ENCODE measurements around the gene BNIP3.
A peak's percentile ranks its signal among the peaks of the same experiment; 100 is the strongest.

BNIP3 gene

DNA sequence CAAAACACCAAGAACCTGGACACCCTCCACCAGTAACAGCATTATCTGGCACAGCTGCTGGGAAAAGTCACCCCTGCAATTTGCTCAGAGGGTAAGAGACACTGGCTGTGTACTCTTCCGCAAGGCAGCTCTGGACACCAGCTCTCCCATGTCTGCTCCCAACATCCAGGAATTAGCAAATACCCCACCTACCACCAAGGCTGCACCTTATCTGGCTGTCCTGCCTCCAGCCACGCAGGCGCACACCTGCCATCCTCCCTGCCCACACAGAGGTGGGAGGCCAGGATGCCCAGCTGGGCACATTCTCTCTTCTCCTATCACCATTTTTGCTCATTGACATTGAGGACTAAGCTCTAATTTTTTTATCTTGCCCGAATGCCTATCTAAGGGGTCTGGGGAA is 20.3 kb upstream of the BNIP3 start:
- H3K36me3 ChIP-seq (ENCODE audit: control insufficient read depth, insufficient read depth, low read length): no peaks in the 10 kb centered on the region
- peak overlapping the region; percentile 69 for H3K9ac ChIP-seq (ENCODE audit: low read length)
- no peak overlapping the region for H3K4me3 ChIP-seq (ENCODE audit: low read depth, low read length)
- H3K4me1 ChIP-seq (ENCODE audit: control insufficient read depth, insufficient read depth, low read length): peaks cover 66% of the 10 kb centered on the region
- peak overlapping the region; percentile 56; the same call in 1 of the 2 replicates for H3K27ac ChIP-seq (ENCODE audit: low read depth, low read length)
- peaks cover 11% of the 10 kb centered on the region for H3K9me3 ChIP-seq (ENCODE audit: control insufficient read depth, insufficient read depth, low read depth, low read length)
- H3K27me3 ChIP-seq (ENCODE audit: control insufficient read depth, insufficient read depth, low read length): no peaks in the 10 kb centered on the region

GRCh38 chr10:132001238-132001972 is 19.7 kb upstream of the BNIP3 start:
- no peaks in the 10 kb centered on the region for H3K36me3 ChIP-seq (ENCODE audit: control insufficient read depth, insufficient read depth, low read length)
- H3K4me1 ChIP-seq (ENCODE audit: control insufficient read depth, insufficient read depth, low read length): peaks cover 66% of the 10 kb centered on the region
- no peak overlapping the region for H3K4me3 ChIP-seq (ENCODE audit: low read depth, low read length)
- H3K9me3 ChIP-seq (ENCODE audit: control insufficient read depth, insufficient read depth, low read depth, low read length): peaks cover 11% of the 10 kb centered on the region
- peak overlapping the region; percentile 78; the same call in 1 of the 2 replicates for H3K27ac ChIP-seq (ENCODE audit: low read depth, low read length)
- no peaks in the 10 kb centered on the region for H3K27me3 ChIP-seq (ENCODE audit: control insufficient read depth, insufficient read depth, low read length)
- H3K9ac ChIP-seq (ENCODE audit: low read length): peak overlapping the region; percentile 69

DNA sequence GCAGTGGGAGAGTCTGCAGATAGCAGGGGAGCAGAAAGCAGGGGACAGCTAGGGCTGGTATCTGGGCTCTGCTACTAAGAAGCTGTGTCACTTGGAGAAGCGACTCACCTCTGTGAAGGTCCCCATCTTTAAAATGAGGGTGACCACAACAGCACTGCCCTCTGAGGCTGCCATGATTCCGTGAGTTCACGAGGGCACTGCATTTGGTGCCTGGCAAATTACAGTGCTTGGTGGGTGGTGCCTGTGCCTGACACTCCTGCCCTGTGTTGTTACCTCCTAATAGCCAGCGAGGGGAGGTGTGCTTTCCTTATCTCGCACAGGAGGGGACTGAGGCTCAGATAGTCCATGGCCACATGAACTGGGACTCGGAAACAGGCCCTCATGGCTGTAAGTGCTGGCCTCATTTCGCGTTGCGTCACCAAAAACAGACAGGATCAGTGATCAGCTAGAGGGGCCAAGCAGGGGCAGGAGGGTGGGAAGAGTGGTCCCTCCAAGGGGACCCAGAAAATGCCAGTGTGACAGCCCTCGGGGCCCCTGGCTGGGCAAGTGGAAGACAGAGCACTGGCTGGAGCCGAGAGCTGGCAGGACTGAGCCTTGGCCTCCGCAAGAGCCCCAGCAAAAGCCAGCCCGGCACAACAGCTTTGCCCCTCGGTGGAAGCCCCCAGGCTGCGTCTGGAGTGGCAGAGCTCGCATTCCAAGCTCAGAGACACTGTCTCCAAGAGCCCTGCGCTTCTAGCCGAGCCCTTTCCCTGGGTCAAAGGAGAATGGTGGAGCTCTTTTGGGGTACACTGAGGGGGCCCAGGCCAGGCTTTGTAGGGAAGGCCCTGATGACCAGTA is 17.3 kb upstream of the BNIP3 start:
- peaks cover 66% of the 10 kb centered on the region for H3K4me1 ChIP-seq (ENCODE audit: control insufficient read depth, insufficient read depth, low read length)
- peak overlapping the region; percentile 43; the same call in 1 of the 2 replicates for H3K27ac ChIP-seq (ENCODE audit: low read depth, low read length)
- H3K36me3 ChIP-seq (ENCODE audit: control insufficient read depth, insufficient read depth, low read length): no peaks in the 10 kb centered on the region
- no peaks in the 10 kb centered on the region for H3K9me3 ChIP-seq (ENCODE audit: control insufficient read depth, insufficient read depth, low read depth, low read length)
- H3K9ac ChIP-seq (ENCODE audit: low read length): peak overlapping the region; percentile 73
- H3K4me3 ChIP-seq (ENCODE audit: low read depth, low read length): no peak overlapping the region
- no peaks in the 10 kb centered on the region for H3K27me3 ChIP-seq (ENCODE audit: control insufficient read depth, insufficient read depth, low read length)

DNA sequence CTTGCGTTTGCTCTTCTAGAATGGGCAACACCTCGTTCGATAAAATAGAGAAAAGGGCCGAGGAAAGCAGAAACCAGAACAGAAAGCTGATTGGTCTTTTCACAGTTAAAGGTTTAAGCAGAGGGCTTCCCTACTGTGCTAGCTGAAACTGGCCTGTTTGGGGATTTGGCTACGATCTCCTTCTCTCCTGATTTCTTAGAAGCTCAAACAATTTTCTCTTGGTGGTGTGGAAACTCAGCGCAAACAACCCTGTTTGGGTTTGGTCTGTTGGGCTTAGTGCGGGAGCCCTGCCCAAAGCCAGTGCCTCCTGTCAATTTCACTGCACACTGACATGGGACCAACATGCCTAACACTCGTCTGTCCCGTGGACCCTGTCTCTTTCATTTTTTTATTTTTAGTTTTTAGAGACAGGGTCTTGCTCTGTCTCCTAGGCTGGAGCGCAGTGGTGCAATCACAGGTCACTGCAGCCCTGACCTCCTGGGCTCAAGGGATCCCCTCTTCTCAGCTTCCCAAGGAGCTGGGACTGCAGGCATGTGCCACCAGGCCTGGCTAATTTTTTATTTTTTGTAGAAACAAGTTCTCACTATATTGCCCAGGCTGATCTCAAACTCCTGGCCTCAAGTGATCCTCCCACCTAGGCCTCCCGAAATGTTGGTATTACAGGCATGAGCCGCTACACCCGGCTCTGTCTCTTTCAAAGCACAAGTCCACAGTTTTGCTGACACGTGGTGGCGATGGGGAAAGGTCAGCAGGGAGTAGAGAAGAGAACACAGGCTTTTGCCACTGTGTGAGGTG is 16.5 kb upstream of the BNIP3 start:
- Histone ChIP-seq H3K9ac (ENCODE audit: low read length) (peak overlapping the region; percentile 73), H3K9me3 (ENCODE audit: control insufficient read depth, insufficient read depth, low read depth, low read length) (no peaks in the 10 kb centered on the region), H3K27ac (ENCODE audit: low read depth, low read length) (peak overlapping the region; percentile 43; the same call in 1 of the 2 replicates), H3K27me3 (ENCODE audit: control insufficient read depth, insufficient read depth, low read length) (no peaks in the 10 kb centered on the region), H3K4me1 (ENCODE audit: control insufficient read depth, insufficient read depth, low read length) (peaks cover 58% of the 10 kb centered on the region), H3K4me3 (ENCODE audit: low read depth, low read length) (peak overlapping the region; percentile 13; the same call in 1 of the 2 replicates), H3K36me3 (ENCODE audit: control insufficient read depth, insufficient read depth, low read length) (no peaks in the 10 kb centered on the region)

GRCh38 chr10:131997366-131998049 is 15.8 kb upstream of the BNIP3 start:
- Histone ChIP-seq H3K4me3 (ENCODE audit: low read depth, low read length) (peak overlapping the region; percentile 13; the same call in 1 of the 2 replicates), H3K27me3 (ENCODE audit: control insufficient read depth, insufficient read depth, low read length) (no peaks in the 10 kb centered on the region), H3K27ac (ENCODE audit: low read depth, low read length) (peak overlapping the region; percentile 43; the same call in 1 of the 2 replicates), H3K4me1 (ENCODE audit: control insufficient read depth, insufficient read depth, low read length) (peaks cover 56% of the 10 kb centered on the region), H3K36me3 (ENCODE audit: control insufficient read depth, insufficient read depth, low read length) (no peaks in the 10 kb centered on the region), H3K9ac (ENCODE audit: low read length) (peak overlapping the region; percentile 73), H3K9me3 (ENCODE audit: control insufficient read depth, insufficient read depth, low read depth, low read length) (no peaks in the 10 kb centered on the region)

- peaks cover 48% of the 10 kb centered on the region for H3K4me1 ChIP-seq (ENCODE audit: control insufficient read depth, insufficient read depth, low read length)
- no peaks in the 10 kb centered on the region for H3K27me3 ChIP-seq (ENCODE audit: control insufficient read depth, insufficient read depth, low read length)
- H3K36me3 ChIP-seq (ENCODE audit: control insufficient read depth, insufficient read depth, low read length): no peaks in the 10 kb centered on the region
- peak overlapping the region; percentile 8 for H3K9ac ChIP-seq (ENCODE audit: low read length)
- no peaks in the 10 kb centered on the region for H3K9me3 ChIP-seq (ENCODE audit: control insufficient read depth, insufficient read depth, low read depth, low read length)
- peak overlapping the region; percentile 43; the same call in 1 of the 2 replicates for H3K27ac ChIP-seq (ENCODE audit: low read depth, low read length)
- H3K4me3 ChIP-seq (ENCODE audit: low read depth, low read length): no peak overlapping the region
Measured at GRCh38 chr10:131996466-131997365, 15.0 kb upstream of the BNIP3 start.

GRCh38 chr10:131994435-131994834 is 12.7 kb upstream of the BNIP3 start:
- Histone ChIP-seq H3K27me3 (ENCODE audit: control insufficient read depth, insufficient read depth, low read length) (no peaks in the 10 kb centered on the region), H3K36me3 (ENCODE audit: control insufficient read depth, insufficient read depth, low read length) (no peaks in the 10 kb centered on the region), H3K27ac (ENCODE audit: low read depth, low read length) (no peak overlapping the region), H3K9me3 (ENCODE audit: control insufficient read depth, insufficient read depth, low read depth, low read length) (no peaks in the 10 kb centered on the region), H3K4me3 (ENCODE audit: low read depth, low read length) (no peak overlapping the region), H3K4me1 (ENCODE audit: control insufficient read depth, insufficient read depth, low read length) (peaks cover 37% of the 10 kb centered on the region), H3K9ac (ENCODE audit: low read length) (no peak overlapping the region)

DNA sequence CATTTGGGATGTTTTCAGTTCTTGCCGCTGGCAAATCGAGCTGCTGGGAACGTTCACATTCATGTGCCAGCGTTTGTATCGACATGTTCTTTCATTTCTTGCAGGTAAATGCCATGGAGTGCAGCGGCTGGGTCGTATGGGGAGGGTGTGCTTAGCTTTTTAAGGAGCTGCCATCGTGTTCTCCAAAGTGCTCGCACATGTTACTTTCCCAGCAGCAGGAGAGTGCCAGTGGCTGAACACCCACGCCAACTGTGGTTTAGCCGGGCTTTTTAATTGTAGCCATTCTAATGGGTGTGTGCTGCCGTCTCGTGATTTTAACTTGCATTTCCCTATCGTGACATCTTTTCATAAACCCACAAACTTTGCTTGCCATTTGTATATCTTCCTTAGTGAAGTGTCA is 11.6 kb upstream of the BNIP3 start:
- no peak overlapping the region for H3K9ac ChIP-seq (ENCODE audit: low read length)
- H3K4me3 ChIP-seq (ENCODE audit: low read depth, low read length): no peak overlapping the region
- no peaks in the 10 kb centered on the region for H3K36me3 ChIP-seq (ENCODE audit: control insufficient read depth, insufficient read depth, low read length)
- no peak overlapping the region for H3K27ac ChIP-seq (ENCODE audit: low read depth, low read length)
- H3K27me3 ChIP-seq (ENCODE audit: control insufficient read depth, insufficient read depth, low read length): no peaks in the 10 kb centered on the region
- peaks cover 25% of the 10 kb centered on the region for H3K4me1 ChIP-seq (ENCODE audit: control insufficient read depth, insufficient read depth, low read length)
- H3K9me3 ChIP-seq (ENCODE audit: control insufficient read depth, insufficient read depth, low read depth, low read length): no peaks in the 10 kb centered on the region

DNA sequence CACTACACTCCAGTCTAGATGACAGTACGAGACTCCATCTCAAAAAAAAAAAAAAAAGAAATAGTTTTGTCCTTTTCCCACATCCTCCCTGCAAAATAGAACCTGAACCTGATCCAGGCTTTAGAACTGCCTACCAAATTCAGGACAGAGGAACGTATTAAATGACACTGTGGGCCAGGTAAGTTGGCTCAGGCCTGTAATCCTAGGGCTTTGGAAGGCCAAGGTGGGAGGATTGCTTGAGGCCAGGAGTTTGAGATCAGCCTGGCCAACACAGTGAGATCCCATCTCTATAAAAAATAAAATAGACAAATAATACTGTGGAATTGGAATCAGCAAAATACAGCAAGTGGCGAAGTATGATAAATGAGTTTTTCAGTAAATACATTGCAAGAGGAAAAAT is 10.0 kb upstream of the BNIP3 start:
- Histone ChIP-seq H3K9me3 (ENCODE audit: control insufficient read depth, insufficient read depth, low read depth, low read length) (peaks cover 5% of the 10 kb centered on the region; the same call in 1 of the 2 replicates), H3K4me3 (ENCODE audit: low read depth, low read length) (no peak overlapping the region), H3K36me3 (ENCODE audit: control insufficient read depth, insufficient read depth, low read length) (no peaks in the 10 kb centered on the region), H3K9ac (ENCODE audit: low read length) (no peak overlapping the region), H3K4me1 (ENCODE audit: control insufficient read depth, insufficient read depth, low read length) (peaks cover 10% of the 10 kb centered on the region; the same call in 1 of the 2 replicates), H3K27me3 (ENCODE audit: control insufficient read depth, insufficient read depth, low read length) (no peaks in the 10 kb centered on the region), H3K27ac (ENCODE audit: low read depth, low read length) (no peak overlapping the region)
